Stimulated activated CD8-positive, alpha-beta memory T cell treated with anti-CD3 and anti-CD28 coated beads, Interleukin-4, amount 100 ng/mL, for 48 hours (primary cell): ENCODE measurements around the gene C1orf198.

Experiments
- DNase-seq: peaks from one replicate; pipeline ENCODE4 v3.0.0-alpha.2; 2020

C1orf198 gene

DNA sequence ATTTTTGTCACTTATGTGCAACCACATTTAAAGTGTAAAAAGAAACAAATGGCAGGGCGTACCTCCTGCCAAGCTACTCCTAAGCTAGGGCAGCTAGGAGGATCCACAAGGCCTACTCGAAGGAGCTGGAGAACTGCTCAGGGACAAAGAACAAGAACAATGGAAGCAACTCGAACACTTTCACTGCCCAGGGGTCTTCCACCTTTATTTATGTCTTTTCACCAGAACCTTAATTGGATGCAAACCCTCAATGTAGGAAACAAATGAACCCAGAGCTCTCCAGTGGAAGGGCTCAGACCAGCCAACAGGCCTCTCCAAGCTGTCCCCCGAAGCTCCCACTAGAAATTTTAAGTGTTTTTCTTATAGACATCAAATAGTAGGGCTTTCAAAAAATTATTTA, 39.9 kb downstream of the C1orf198 start:
- no peak for DNase-seq

DNA sequence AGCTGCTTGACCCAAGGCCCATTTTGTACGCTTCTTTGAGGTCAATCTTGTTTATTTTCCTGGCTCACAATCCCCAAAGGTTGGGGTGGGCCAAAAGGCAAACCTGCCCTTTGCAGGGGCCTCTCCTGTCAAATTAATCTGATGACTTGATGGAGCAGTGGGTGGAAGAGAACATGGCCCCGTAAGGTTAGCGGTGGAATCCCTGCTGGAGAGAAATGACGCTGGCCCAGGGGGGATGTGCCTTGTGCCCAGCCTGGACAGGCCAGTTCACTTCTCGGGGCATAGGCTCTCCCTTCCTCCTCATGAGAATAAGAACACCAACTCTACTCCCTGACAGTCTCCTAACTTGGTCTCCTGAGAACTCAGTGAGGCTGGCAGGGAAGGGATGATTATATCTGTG, 40.5 kb downstream of the C1orf198 start:
- DNase-seq: no peak

DNA sequence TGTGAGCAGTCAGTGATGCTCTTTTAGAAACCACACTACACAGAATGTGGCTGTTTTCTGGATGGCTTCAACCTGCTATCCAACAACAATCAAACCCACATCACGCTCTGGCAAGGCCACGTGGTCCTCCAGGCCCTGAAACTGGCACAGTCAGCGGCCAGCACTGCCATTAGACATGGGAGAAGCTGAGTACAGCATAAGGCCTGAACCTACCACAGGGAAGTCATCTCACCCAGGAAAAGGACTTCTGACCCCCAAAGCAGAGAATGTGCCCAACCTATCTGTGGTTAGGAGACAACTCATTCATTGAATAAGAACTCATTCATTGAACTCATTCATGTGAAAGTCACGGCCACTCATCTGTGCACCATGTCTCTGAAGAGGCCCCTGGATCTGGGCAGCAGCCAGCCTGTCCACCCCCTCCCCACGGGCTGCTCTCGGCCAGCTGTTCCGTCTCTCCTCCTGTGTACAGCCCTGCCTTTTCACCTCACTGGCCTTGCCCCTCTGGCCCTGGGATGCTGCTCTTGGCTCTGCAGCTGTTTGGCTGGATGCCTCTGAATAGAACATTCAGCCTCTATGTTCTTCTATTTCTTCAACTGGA, 41.1 kb downstream of the C1orf198 start:
- DNase-seq: no peak

DNA sequence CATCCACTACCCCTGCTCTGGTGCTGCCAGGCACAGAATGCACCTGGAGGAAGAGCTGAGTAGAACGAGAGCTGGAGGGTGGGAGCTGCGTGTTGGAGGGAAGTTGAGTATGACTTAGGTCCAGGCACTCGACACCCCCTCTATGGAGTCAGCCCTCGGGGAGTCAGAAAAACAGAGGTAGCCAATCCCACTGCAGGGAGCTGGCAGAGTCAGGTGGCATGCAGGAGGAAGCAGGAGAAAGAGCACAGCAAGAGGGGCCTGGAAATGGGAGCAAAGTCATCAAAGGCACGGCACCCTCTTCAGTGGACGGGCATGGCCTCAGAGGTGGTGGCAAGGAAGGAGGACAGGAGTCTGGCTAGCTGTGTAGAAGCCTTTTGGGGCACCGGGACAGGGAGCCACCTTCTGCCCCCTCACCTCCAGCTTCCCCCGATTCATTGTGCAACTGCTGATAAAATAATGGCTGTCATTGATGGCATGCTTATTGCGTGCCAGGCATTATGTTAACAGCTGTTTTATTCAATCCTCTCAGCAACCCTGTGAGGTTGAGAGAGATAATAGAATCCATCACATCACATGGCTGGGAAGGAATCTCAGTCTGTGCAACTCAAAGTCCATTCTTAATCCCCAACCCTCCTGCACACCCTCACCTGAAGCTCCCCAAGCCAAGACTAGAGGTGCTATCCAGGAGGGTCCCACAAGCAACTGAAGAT, 42.0 kb downstream of the C1orf198 start:
- DNase-seq: no peak

DNA sequence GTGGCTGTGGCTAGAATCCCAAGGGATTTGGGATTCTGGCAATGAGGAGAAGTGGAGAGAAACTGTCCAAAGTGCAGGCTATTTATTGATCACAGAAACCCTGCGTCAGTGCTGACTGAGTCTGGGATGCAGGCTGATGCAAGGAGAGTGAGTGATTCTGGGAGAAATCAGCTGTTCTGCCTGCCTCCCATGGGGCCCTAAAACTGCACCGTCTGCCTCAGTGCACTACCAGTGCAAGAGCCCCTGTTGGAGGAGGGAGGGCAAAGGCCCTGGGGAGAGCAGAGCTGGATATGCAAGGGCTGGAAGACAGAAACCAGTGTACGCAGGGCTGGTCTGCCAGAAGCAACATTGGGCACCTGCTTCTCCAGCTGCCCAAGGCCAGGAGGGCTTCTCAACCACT, 42.6 kb downstream of the C1orf198 start:
- no peak for DNase-seq

DNA sequence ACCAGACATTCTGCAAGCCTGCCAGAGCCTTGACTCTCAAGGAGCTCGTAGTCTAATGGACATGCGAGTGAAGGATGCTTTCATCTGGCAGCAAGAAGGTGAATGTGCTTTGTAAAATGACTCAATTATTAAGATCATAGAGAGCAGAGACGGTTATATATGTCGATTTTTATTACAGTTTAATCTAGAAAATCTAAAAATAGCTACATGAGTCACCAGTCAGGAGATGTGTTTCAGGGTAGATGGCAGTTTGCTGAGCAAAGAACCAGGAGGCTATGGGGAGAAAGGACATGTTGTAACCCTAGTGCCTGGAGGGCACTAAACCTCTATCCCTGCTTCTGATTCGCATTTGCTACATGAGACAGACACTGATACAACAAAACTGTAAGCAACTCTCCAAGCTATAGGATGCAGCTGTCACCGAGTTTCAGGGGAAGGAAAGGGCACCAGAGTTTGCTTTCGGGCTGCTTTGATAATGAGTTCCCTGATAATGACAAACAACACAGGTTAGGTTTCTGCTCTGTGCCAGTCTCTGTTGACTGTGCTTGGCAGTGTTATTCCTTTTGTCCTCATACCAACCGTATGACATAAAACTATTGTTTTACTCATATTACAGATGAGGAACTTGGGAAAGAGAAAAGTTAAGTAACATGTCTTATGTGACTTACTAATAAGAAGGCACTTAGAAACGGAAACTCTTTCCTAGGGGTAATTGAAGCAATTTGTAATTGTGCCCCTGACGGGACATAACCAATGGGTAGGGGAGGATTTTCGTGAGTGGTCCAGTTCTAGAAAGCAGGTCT, 43.2 kb downstream of the C1orf198 start:
- no peak for DNase-seq

DNA sequence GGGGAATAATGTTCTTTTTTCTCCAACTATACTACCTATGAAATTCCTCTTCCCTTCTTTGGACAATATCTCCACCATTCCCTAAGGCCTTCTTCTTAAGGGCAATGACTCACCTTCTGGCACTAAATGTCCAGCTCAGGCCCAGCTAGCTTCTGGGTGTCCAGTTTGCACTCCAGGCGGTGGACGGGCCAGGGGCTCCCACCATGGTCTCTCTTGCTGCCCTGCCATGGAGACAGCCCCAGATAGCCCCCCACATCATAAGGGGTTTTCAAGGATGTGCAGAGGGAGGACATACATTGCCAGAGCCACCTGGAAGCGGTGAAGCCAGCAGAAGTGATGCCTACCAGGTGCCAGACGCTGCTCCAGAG, 43.8 kb downstream of the C1orf198 start:
- DNase-seq: no peak

DNA sequence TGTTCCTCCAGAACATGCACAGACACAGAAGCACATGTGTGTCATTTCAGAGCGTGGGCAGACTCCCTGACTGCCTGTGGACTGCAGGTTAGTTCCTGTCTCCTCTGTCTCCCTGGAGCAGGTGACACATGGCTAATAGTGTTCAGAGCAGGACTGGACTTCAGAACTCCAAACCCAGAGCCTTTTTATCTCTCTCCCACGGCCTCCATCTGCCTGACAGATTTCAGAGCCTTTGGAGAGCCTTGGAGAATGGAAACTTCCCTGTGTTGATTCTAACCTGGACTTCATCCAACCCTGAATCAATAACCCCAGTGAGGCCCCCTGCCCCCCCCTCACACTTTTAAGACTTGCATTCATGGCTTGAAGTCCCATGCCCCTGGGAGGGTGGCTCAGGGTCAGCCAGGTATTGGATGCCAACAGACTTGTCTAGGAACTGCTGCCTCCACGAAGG, 44.4 kb downstream of the C1orf198 start:
- no peak for DNase-seq

DNA sequence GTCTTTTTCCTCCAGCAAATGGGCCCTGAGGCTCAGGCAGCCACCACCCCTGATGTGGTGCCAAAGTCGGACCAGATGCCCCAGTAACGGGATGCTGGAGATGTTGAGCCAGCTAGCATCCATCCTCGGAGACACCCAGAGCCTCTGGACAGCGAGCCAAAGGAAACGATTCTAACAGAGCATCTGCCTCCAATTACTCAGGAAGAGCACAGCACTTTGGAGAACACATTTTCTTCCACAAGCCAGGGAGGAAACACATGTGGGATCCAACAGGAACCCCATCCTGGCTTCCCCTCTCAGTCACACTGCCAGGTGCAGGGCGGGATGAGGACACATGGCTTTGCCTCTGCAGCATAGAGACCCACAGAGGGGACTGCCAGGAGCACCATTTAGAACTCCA, 44.9 kb downstream of the C1orf198 start:
- no peak for DNase-seq

DNA sequence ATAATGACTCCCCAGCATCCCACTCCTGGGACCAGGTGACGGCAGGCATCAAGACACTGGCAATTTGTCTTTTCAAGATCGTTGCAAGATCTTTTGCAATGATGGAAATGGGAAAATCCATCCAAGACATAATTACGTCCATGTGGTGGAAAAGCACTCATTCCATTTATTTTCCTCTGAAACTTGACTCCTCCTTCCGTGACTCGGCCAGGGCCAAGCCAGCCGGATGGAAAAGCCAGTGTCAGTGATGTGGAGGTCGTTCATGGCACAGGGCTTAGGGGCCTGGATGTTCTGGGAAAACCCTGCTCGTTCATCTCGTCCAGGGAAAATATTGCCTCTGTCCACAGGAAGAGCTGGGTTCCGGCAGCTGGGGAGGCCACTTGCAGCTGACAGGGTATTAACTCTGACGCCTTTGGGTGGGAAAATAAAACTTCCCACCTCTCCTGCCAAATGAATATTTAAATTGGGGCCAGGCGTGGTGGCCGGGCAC, 46.2 kb downstream of the C1orf198 start:
- no peak for DNase-seq

DNA sequence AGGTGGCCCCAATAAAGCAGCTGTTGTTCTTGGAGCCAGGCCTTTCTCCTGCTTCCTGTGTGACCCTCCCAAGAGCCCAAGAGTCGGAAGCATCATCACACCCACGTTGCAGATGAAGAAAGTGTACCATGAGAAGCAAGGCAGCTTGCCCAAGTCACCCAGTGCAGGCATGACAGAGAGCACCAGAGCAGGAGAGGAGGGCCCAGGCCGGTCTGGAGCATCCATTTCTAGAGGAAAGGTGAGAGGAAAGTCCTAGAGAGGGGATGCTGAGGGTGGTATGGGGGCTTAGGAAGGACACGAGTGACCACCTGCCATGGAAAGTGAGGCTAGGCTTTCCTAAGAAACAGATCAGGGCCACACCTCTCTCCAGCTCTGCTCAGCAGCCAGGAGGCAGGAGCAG, 47.0 kb downstream of the C1orf198 start:
- DNase-seq: no peak

DNA sequence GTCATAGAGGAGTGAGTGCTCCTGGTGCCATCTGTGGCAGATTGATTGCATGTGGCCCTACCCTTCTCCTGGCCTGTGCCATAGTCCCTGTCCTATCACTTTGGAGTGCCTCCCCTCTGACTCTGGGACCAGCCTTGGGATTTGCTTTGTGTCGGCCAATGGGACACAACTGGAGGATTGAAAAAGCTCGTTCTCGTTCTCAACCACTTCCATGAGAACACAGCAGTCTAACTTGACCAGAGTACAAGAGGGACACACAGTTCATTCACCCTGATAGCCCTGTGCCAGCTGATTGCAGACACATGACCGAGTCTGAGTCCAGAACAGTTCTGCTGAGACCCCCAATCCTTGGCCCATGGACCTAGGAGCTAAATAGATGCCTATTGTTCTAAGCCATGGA, 47.8 kb downstream of the C1orf198 start:
- no peak for DNase-seq

DNA sequence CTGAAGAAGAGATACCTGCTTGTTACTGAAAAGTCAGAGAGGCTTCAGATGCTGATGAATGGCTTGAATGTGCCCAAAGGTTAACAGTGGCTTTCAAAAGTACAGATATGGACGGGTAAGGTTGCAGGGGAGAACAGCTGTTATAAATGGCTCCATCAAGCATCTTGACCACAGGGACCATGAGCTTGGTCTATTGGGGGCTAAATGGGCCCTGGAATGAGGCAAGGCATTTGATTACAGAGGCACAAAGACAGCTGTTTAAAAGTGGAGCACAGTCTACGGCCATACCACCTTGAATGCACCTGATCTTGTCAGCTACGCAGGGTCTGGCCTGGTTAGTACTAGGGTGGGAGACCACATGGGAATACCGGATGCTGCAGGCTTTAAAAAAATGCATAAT, 48.3 kb downstream of the C1orf198 start:
- no peak for DNase-seq

DNA sequence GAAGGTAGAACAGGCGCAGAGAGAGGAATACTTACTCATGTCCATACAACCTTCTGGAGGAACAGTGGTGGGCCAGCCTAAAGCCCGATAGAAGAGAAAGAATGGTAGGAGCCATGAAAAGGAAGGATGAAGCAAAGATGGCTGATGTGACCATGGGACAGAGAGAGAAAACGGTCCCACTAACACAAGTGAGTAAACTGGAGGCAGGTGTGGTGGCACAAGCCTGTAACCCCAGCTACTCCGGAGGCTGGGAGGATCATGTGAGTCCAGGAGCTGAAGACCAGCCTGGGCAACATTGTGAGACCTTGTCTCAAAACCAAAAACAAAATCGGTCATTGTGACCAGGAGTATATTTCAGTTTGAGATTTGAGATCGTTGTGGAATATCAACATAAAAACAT, 49.4 kb downstream of the C1orf198 start:
- no peak for DNase-seq

DNA sequence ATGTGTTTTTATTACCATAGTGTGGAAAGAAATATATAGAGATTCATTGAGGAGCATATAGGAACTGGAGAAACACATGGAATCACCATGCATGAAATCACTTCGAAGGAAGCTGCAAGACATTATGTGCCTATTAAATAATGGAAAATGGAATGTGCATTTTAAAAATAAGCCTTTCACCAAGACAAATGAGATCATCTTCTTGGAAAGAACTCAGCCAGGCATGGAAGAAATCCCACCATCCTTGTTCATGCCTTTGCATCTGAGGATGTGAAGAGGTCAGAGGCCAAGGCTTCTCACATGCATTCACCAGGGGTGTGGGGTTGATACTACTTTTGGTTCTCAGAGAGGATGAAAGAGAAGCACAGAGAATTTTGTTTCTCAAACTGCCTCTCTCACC, 50.0 kb downstream of the C1orf198 start:
- no peak for DNase-seq

DNA sequence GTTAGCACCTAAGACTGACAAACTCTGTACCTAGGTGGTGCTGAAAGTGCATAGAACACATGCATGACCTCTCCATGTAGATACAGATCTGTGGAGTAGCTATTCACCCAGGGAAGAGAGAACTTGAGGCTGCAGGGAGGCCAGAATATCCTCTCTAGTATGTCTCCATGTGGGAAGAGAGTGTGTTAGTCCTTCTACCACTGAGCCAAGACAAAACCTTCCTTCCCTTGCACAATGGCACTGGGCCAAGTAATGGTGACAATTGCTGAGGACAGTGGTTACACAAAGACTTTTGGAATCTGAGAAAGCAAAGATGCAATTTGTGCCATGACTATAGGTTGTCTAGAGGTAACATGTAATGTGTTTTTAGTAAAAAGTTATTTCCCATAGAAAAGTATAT, 52.3 kb downstream of the C1orf198 start:
- no peak for DNase-seq

DNA sequence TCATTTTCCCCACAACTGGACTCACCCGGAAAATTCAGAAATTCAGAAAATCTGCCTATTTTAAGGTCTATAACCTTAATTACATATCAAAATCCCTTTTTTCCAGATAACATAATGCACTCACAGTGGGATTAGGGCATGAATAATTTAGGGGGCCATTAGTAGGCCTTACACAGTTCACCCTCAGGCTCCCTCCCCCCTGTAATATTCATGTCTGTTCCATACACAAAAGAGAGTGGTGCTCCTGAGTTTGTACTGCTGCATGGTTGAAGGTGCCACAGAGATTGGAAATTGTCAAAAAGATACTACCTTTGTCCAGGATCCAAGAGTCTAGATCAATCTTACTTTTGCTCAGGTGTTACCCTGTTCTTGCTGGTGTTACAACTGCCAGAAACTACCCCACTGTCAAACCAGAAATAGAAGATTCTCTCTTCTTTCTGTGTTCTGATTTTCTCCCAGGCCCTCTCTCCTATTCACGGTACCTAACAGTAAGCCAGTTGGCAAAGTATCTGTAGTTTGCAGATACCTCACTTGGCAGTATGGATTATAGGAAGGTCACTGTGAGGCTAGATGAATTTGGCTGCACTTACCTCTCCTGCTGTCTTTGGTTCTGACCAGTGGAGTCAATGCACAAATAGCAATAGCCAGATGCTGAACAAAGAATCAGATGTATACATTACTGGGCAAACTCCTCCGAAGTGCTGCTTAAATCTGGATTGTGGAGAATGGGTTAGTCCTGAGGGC, 53.2 kb downstream of the C1orf198 start:
- no peak for DNase-seq

DNA sequence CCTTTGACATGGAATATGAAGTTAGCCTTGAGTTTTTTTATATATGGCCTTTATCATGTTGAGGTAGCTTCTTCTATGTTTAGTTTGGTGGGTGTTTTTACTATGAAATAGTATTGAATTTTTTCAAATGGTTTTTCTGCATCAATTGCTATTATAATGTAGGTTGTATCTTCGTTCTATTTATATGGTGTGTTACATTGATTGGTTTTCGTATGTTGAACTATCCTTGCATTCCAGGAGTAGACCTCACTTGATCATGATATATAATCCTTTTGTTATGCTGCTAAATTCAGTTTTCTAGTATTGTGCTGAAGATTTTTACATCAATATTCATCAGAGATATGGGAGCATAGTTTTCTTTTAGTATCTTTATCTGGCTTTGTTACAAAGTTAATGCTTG, 55.8 kb downstream of the C1orf198 start:
- DNase-seq: no peak

DNA sequence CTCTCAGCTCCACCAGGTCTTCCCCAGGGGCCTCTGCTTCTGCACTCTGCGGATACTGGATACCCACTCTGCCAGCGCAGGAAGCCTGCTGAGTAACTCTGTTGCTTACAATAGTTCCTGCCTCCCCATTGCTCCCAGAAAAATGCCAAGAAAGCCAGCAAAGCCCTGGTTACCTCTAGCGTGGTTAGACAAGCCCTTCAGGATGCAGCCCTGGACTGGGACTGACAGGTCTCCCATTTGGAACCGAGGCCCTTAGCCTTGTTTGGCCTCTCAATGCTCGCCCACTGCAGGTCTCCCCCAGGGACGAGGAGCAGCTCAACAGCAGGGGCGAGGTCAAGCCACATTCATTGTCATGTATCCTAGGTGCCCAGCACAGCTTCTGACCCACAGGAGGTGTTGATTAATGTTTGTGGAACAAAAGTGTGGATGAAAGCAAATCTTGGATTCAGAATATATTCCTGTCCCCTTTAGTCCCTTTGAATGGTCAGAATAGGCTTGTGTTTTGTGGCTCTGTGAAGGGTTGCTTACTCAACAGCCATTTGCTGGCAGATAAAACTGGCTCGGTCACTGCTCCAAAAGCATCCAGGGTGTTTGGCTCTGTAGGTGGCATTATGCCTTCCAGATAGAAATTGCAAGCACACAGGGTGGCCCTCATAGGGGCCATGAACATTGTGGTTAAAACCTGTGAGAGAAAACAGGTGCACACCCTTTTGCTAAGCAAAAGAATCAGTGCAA, 58.9 kb downstream of the C1orf198 start:
- DNase-seq: no peak

DNA sequence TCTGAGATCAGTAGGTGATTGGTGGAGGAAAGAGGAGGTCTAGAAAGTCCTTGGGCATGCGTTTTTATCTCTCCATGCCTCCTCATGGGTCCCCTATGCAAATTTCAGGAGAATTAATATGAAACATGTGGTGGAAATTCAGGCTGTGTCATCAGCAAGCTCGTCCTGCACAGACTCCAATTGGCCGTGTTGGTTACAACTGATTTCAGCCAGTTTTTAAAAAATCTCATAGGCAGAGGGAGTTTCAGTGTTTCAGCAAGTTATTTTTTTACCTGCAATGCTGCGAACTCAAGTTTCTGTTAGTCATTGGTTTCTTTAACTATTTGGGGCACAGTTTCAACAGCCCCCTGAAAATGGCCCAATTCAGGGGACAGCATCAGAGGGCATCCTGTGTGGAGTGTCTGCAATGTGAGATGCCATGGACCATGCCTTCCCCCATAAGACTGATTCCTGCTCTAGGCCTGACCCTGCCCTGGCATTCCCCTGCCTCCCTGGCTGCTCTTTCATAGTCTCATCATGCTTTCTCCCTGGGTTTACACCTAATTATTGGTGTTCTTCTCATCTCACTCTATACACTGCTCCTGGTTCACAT, 59.9 kb downstream of the C1orf198 start:
- no peak for DNase-seq

DNA sequence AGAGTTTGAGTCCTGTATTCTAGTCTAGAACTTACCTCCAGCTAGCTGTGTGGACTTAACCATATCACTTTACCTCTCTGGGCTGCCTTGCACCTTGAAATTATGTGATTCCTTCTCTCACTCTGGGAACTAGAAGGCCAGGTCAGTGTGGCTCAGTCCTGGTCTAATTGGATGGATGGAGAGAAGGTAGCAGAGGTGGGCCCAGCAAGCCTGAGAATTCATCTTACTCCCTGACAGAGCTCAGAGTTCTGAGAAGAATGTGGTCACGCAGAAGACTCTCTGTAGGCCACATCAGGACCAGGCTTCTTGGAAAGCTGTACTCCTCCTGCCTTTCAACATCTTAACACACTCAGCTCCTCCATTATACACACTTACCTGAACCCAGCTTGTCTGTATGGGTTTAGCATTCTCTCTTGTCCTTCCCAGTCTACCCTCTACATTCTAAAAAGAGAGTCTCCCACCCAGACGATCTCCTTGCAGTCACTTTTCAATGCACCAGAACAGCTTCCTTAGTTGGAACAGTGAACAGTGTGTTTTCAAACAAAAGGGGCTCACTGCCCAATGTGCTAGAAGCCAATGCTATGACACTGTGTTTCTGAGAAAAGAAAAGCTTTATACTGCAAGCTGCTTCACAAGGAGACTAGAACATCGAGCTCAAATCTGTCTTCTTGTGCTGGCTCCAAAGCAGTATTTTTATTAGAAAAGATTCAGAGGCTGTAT, 60.6 kb downstream of the C1orf198 start:
- DNase-seq: no peak

DNA sequence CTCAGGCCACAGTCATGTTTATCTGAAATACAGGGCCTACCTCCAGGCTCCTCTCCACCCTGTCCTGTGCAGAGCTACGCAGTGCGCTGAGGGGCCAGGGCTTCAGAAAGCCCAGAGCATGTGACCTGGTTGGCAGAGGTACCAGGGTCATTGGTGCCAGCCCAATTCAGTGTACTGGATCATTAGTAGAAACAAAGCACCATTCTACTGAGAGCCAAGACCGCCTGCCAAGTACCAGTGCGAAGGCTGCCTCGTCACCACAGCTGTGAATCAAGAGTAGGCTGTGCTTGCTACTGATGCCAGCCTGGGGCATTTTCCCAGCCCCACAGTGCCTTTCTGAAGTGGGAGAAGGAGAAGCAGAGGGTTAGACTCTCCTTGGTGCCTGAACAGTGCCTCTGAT, 61.3 kb downstream of the C1orf198 start:
- DNase-seq: no peak
